Progenitor cell of endocrine pancreas (in vitro differentiated cells): ENCODE data around the gene LRP1B. TPM values are rescaled to one million over a fixed set of nuclear protein-coding genes. Genes with fewer than 3 reads are reported as not detected.

Source experiments
- DNase-seq: peaks from one replicate; pipeline ENCODE4 v3.0.0; 2021; ENCODE audit warnings: low spot score; ENCODE audit not compliant: unreplicated experiment
- H3K27ac Mint-ChIP-seq: 2 replicates; pipeline ENCODE4 v1.8.0; 2021; ENCODE audit warnings: mild to moderate bottlenecking, moderate library complexity, mixed read lengths
- H3K27me3 Mint-ChIP-seq: 2 replicates; pipeline ENCODE4 v1.8.0; 2021; ENCODE audit warnings: mixed read lengths
- H3K36me3 Mint-ChIP-seq: 2 replicates; pipeline ENCODE4 v1.8.0; 2022; ENCODE audit warnings: mixed read lengths; ENCODE audit not compliant: insufficient read depth
- H3K4me1 Mint-ChIP-seq: 2 replicates; pipeline ENCODE4 v1.8.0; 2021; ENCODE audit warnings: low read depth, mixed read lengths
- H3K4me3 Mint-ChIP-seq: 2 replicates; pipeline ENCODE4 v1.8.0; 2021; ENCODE audit warnings: low read depth, mild to moderate bottlenecking, moderate library complexity, mixed read lengths
- H3K9me3 Mint-ChIP-seq: 2 replicates; pipeline ENCODE4 v1.8.0; 2021; ENCODE audit warnings: low read depth, mixed read lengths
- total RNA-seq: library from RNA; stranded (reverse); gene quantifications from 2 replicates; pipeline ENCODE4 v1.2.1, GENCODE V29; 2021
- TF ChIP-seq, protein P1 (sequence below): fragments of 200-600 bp; sonication (generic); IDR thresholded peaks from one replicate; pipeline ENCODE4 v1.5.0; 2021; ENCODE audit warnings: antibody characterized with exemption, mild to moderate bottlenecking; ENCODE audit not compliant: unreplicated experiment

LRP1B gene
- total RNA-seq, 1 donor from 2014 or later = 0.57 TPM

DNA sequence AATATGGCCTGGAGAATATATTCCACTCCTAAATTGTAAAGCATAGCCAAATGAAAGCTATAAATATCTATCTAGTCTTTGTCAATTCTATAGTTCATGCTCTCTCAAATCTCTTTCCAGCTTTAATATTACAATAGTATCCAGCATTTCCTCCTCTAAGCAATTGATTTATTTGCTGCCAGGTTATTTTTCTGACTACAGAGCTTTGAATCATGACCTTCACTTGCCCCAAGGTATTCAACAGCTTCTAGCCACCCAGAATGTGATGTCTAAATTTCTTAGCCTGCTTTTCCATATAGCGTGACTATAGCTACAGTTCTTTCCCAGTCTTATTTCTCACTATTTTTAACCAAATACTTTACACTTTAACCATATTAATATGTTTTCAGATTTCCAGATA is 1287.6 kb downstream of the LRP1B start:
- TF ChIP-seq, protein P1, sequence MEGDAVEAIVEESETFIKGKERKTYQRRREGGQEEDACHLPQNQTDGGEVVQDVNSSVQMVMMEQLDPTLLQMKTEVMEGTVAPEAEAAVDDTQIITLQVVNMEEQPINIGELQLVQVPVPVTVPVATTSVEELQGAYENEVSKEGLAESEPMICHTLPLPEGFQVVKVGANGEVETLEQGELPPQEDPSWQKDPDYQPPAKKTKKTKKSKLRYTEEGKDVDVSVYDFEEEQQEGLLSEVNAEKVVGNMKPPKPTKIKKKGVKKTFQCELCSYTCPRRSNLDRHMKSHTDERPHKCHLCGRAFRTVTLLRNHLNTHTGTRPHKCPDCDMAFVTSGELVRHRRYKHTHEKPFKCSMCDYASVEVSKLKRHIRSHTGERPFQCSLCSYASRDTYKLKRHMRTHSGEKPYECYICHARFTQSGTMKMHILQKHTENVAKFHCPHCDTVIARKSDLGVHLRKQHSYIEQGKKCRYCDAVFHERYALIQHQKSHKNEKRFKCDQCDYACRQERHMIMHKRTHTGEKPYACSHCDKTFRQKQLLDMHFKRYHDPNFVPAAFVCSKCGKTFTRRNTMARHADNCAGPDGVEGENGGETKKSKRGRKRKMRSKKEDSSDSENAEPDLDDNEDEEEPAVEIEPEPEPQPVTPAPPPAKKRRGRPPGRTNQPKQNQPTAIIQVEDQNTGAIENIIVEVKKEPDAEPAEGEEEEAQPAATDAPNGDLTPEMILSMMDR = no peak
- H3K4me3 Mint-ChIP-seq = no peak overlapping the region
- H3K36me3 Mint-ChIP-seq = no peaks in the 10 kb centered on the region
- no peaks in the 10 kb centered on the region for H3K27me3 Mint-ChIP-seq
- DNase-seq = no peak
- H3K9me3 Mint-ChIP-seq = no peaks in the 10 kb centered on the region
- H3K27ac Mint-ChIP-seq = no peak overlapping the region
- H3K4me1 Mint-ChIP-seq = no peaks in the 10 kb centered on the region

DNA sequence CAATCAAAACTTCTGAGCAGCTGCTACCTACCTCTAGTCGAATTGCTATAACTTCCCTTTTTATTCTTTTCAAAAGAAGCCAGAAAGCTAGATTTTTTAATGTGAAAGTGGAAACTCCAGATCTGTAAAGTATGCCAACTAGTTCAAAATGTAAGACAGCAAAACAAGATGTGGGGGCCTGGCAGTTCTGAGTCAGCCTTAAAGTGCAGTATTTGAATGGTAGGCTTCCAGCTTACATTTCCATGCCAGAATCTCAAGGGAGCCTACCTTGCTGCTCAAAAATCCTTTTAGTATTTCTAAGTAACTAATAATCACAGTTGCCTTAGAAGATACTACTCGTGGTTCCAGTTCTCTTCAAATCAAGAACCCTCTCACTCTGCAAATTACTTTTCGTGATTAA is 1288.7 kb downstream of the LRP1B start:
- H3K36me3 Mint-ChIP-seq = no peaks in the 10 kb centered on the region
- H3K27ac Mint-ChIP-seq = no peak overlapping the region
- no peak overlapping the region for H3K4me3 Mint-ChIP-seq
- DNase-seq = no peak
- no peaks in the 10 kb centered on the region for H3K27me3 Mint-ChIP-seq
- H3K9me3 Mint-ChIP-seq = no peaks in the 10 kb centered on the region
- TF ChIP-seq, protein P1 = no peak
- H3K4me1 Mint-ChIP-seq = no peaks in the 10 kb centered on the region

DNA sequence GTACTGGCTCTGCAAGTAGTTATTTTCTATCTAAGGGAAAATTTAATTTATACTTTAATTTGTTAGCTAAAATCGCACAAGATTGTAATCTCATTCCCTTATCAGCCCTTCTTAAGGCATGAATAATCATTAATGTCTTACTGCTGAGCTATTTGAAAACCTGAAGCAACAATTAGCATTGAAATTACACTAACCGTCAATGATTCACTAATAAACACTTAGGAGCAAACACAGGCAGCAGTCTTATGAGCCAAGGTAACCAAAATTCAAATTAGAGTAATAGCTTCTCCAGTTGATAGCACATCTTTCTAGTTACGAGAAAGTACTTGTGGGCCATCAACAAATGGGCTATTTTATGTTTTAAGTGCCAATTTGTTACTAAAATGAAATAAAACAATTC is 1289.7 kb downstream of the LRP1B start:
- TF ChIP-seq, protein P1 = no peak
- Mint-ChIP-seq H3K4me3 (no peak overlapping the region), H3K36me3 (no peaks in the 10 kb centered on the region)

DNA sequence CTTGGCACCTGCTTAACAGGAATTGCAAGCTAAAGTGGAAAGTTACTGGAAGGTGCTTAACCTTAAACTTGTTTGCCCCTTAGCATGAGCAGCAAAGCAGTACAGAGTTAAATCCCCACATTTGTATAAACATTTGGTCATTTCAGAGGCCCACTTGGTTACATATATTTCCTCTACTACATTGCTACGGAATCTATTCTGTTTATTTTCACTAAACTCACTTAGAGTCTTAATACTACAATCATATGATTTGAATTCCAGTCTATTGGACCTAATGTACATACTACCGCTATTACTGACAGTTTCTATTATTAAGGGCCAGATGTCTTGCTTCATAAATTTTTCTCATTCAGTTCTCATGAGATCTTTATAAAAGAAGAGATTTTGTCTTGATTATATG is 1294.0 kb downstream of the LRP1B start:
- Mint-ChIP-seq H3K9me3 (peaks cover 6% of the 10 kb centered on the region), H3K4me3 (no peak overlapping the region), H3K27me3 (no peaks in the 10 kb centered on the region), H3K4me1 (no peaks in the 10 kb centered on the region), H3K36me3 (no peaks in the 10 kb centered on the region), H3K27ac (no peak overlapping the region)
- TF ChIP-seq, protein P1 = no peak
- DNase-seq = no peak

More for the DNA sequence above, 1289.7 kb downstream of the LRP1B start:
- no peak overlapping the region for H3K27ac Mint-ChIP-seq
- H3K9me3 Mint-ChIP-seq = no peaks in the 10 kb centered on the region
- no peak for DNase-seq
- H3K4me1 Mint-ChIP-seq = no peaks in the 10 kb centered on the region
- no peaks in the 10 kb centered on the region for H3K27me3 Mint-ChIP-seq

DNA sequence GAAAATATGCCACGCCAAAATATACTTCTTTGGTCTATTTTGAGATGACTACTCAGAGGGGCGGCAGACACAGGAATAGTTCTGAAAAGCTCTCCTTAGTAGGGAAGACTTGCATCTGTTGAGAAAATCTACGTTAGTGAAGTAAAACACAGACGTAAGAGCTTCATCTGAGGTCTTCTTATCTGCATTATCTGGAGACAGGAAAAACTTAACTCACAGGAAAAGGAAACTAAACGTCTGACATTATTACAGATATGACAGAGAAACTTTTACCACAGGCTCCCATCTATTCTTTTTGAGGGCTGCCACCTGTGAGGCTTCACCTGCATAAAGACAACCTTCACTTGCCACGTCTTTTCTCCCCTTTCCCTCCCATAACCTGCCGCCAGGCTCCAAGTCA is 1295.7 kb downstream of the LRP1B start:
- DNase-seq = no peak
- no peaks in the 10 kb centered on the region for H3K4me1 Mint-ChIP-seq
- peaks cover 16% of the 10 kb centered on the region for H3K9me3 Mint-ChIP-seq
- H3K4me3 Mint-ChIP-seq = no peak overlapping the region
- no peaks in the 10 kb centered on the region for H3K27me3 Mint-ChIP-seq
- no peaks in the 10 kb centered on the region for H3K36me3 Mint-ChIP-seq
- TF ChIP-seq, protein P1 = no peak
- no peak overlapping the region for H3K27ac Mint-ChIP-seq
